Measurements from ENCODE around the gene CERS2.
"Not testable (repeated sequence)": the region's sequence is repeated elsewhere in the genome, so short reads cannot be mapped to it uniquely, and the experiment has no call there.

CERS2 gene

DNA sequence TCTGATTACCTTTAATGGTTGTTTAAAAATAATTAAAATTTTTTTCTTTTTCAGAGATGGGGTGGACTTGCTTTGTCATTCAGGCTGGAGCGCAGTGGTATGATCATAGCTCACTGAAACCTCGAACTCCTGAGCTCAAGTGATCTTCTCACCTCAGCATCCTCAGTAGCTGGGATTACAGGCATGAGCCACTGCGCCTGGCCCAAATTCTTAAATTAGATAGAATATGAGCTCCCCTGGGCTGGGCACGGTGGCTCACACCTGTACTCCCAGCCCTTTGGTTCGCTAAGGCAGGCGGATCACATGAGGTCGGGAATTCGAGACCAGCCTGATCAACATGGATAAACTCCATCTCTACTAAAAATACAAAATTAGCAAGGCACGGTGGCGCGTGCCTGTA lies 17.0 kb downstream of the CERS2 start:
- TF ChIP-seq, protein P1, sequence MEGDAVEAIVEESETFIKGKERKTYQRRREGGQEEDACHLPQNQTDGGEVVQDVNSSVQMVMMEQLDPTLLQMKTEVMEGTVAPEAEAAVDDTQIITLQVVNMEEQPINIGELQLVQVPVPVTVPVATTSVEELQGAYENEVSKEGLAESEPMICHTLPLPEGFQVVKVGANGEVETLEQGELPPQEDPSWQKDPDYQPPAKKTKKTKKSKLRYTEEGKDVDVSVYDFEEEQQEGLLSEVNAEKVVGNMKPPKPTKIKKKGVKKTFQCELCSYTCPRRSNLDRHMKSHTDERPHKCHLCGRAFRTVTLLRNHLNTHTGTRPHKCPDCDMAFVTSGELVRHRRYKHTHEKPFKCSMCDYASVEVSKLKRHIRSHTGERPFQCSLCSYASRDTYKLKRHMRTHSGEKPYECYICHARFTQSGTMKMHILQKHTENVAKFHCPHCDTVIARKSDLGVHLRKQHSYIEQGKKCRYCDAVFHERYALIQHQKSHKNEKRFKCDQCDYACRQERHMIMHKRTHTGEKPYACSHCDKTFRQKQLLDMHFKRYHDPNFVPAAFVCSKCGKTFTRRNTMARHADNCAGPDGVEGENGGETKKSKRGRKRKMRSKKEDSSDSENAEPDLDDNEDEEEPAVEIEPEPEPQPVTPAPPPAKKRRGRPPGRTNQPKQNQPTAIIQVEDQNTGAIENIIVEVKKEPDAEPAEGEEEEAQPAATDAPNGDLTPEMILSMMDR (IDR thresholded peaks at IDR 0.05; ENCODE audit: low read depth, low read length), result no peak
- no peak for DNase-seq (ENCODE audit: extremely low read depth, low read depth)

DNA sequence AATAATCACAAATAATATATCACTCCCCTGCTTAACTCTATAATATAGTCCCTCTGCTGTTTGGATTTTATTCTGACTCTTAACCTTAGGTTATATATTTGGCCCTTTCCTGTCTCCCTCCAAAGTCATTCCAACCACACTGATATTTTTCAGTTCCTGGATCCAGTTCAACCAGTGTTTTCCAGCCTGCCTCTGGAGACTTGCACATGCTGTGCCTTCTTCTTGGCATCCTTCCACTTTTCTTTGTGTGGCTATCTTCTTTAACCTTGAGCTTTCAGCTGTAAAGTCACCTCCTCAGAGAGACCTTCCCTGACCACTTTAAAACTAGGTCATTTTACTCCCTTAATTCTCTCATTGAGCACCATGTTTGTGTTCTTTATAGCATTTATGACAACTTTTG lies 19.4 kb downstream of the CERS2 start:
- no peak for DNase-seq (ENCODE audit: extremely low read depth, low read depth)
- TF ChIP-seq, protein P1 (IDR thresholded peaks at IDR 0.05; ENCODE audit: low read depth, low read length), result no peak

DNA sequence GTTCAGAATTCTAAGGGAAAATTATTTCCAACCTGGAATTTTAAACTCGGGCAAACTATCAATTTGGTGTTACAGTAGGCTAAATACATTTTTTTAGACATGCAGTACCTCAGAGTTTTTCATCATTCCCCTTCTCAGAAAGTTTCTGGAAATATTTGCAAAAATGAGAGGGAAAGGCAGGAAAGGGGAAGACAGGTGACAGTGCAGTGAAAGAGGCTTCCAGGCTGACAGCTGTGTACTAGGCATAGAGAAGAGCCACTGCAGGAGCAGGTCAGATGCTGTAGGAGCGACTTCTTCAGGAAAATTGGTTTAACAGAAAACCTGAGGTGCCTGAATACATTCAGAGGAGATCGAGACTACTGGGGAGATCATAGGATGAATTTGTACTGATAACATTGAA lies 19.9 kb downstream of the CERS2 start:
- TF ChIP-seq, protein P1 (IDR thresholded peaks at IDR 0.05; ENCODE audit: low read depth, low read length), result no peak
- DNase-seq (ENCODE audit: extremely low read depth, low read depth), result no peak

DNA sequence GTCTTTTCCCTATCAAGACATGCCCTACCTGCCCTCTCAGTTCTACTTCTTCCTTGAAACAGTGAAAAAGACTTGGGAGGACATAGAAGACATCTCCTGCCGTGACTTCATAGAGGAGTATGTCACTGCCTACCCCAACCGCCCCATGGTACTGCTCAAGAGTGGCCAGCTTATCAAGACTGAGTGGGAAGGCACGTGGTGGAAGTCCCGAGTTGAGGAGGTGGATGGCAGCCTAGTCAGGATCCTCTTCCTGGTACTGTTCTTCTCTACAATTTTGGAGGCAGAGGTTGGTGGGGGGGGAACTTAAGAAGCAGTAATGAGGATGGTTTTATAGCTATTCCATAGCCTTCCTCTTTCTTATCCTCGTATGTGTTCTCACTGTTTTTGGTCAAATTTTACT lies 29.8 kb downstream of the CERS2 start:
- TF ChIP-seq, protein P1 (IDR thresholded peaks at IDR 0.05; ENCODE audit: low read depth, low read length), result no peak
- no peak for DNase-seq (ENCODE audit: extremely low read depth, low read depth)

DNA sequence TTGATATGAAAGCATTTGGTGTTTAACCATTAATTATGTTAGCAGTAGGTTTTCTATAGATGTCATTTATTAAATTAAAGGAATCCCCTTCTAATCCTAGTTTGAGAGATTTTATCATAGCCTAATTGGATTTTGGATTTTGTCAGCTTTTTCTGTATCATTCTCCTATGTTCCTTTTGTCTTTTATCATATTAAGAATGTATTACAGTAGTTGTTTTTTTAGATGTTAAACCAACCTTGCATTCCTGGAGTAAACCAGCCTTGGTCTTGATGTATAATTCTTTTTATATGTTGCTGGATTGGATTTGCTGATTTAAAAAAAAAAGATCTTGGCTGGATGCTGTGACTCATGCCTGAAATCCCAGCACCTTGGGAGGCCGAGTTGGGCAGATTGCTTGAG lies 42.9 kb downstream of the CERS2 start:
- DNase-seq (ENCODE audit: extremely low read depth, low read depth), result no peak
- TF ChIP-seq, protein P1 (IDR thresholded peaks at IDR 0.05; ENCODE audit: low read depth, low read length), result no peak

DNA sequence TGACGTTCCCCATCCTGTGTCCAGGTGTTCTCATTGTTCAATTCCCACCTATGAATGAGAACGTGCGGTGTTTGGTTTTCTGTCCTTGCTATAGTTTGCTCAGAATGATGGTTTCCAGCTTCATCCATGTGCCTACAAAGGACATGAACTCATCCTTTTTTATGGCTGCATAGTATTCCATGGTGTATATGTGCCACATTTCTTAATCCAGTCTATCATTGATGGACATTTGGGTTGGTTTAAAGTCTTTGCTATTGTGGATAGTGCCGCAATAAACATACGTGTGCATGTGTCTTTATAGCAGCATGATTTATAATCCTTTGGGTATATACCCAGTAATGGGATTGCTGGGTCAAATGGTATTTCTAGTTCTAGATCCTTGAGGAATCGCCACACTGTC lies 45.9 kb downstream of the CERS2 start:
- DNase-seq (ENCODE audit: extremely low read depth, low read depth), result not testable (repeated sequence)

DNA sequence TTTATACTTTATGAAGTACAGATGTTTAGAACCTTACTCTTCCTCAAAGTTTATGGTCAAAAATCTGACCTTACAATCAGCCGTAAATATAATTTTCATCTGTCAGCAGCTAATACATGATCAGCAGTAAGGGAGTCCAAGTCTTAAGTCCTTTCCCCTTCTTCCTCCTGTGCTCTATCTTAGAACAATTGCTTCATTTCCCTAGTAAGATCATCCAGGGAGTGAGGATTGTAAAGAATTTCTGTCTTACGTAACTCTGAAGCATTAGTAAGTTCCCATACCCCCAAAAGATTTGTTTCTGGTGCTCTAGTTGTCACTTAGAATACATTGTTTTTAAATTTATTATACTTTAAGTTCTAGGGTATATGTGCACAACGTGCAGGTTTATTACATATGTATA lies 46.3 kb downstream of the CERS2 start:
- TF ChIP-seq, protein P1 (IDR thresholded peaks at IDR 0.05; ENCODE audit: low read depth, low read length), result no peak
- DNase-seq (ENCODE audit: extremely low read depth, low read depth), result no peak

DNA sequence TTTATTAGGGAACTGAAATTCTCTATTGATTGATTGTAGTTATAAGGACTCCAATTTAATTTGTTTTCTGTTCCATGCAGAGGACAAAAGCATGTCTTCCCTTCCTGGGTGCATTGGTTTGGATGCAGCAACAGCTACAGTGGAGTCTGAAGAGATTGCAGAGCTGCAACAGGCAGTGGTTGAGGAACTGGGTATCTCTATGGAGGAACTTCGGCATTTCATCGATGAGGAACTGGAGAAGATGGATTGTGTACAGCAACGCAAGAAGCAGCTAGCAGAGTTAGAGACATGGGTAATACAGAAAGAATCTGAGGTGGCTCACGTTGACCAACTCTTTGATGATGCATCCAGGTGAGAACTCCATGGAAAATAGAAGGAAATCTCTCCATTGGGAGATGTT lies 47.0 kb downstream of the CERS2 start:
- no peak for DNase-seq (ENCODE audit: extremely low read depth, low read depth)
- TF ChIP-seq, protein P1 (IDR thresholded peaks at IDR 0.05; ENCODE audit: low read depth, low read length), result no peak

Data from AG09319 (cell line).